IMR-90 (cell line): ENCODE measurements around the gene SPAG4. TPM values are rescaled to one million over a fixed set of nuclear protein-coding genes. Genes with fewer than 3 reads are reported as not detected.

Source experiments
- ATAC-seq: fragments of 200-7000 bp; cut with Tn5 transposase; 2 replicates; pipeline ENCODE4 v1.9.1; 2020; ENCODE audit warnings: low read depth, mild to moderate bottlenecking, moderate library complexity
- BruUV-seq: library from RNA; stranded (reverse); fragments of 400-500 nt; replicated peaks from 2 replicates; lab custom pipeline; 2021; lab: Mats Ljungman, UMichigan
- CTCF ChIA-PET: fragments of 300-600 bp; formaldehyde crosslinking; extraction: SDS; loops from one replicate; lab custom pipeline; 2021; ENCODE audit warnings: antibody characterized with exemption; lab: Yijun Ruan, JAX
- POLR2A ChIA-PET: fragments of 300-600 bp; sonication (Branson Sonifier 250); formaldehyde crosslinking; loops from one replicate; lab custom pipeline; 2022; ENCODE audit warnings: antibody characterized with exemption; ENCODE audit not compliant: unreplicated experiment; lab: Charles Lee
- DNase-seq: peaks from one replicate; pipeline ENCODE4 v3.0.0; 2013
- H2AFZ ChIP-seq: replicated peaks from 2 replicates; pipeline ENCODE3; 2013; ENCODE audit warnings: low read length, mild to moderate bottlenecking; ENCODE audit not compliant: poor library complexity
- H2AK5ac ChIP-seq: 2 replicates; pipeline ENCODE4 v1.6.1; 2013; ENCODE audit warnings: low read depth, low read length, inconsistent platforms
- H2AK9ac ChIP-seq: replicated peaks from 2 replicates; pipeline ENCODE3; 2013; ENCODE audit warnings: mild to moderate bottlenecking, low read depth, low read length, moderate library complexity; ENCODE audit not compliant: poor library complexity
- H2BK120ac ChIP-seq: 2 replicates; pipeline ENCODE4 v1.6.1; 2013; ENCODE audit warnings: low read depth, low read length, inconsistent platforms
- H2BK15ac ChIP-seq: 3 replicates; pipeline ENCODE4 v1.6.1; 2013; ENCODE audit warnings: low read depth, low read length, inconsistent platforms
- H2BK20ac ChIP-seq: 2 replicates; pipeline ENCODE4 v1.6.1; 2013; ENCODE audit warnings: low read depth, mild to moderate bottlenecking, inconsistent platforms, low read length, moderate library complexity
- H2BK5ac ChIP-seq: 2 replicates; pipeline ENCODE4 v1.6.1; 2013; ENCODE audit warnings: mild to moderate bottlenecking, low read depth, low read length, inconsistent platforms; ENCODE audit not compliant: poor library complexity, severe bottlenecking
- H3K14ac ChIP-seq: replicated peaks from 2 replicates; pipeline ENCODE4 v1.6.1; 2013; ENCODE audit warnings: low read depth, low read length, inconsistent platforms
- H3K18ac ChIP-seq: 2 replicates; pipeline ENCODE4 v1.6.1; 2013; ENCODE audit warnings: low read depth, low read length, control low read depth
- H3K23ac ChIP-seq: 2 replicates; pipeline ENCODE4 v1.6.1; 2013; ENCODE audit warnings: low read depth, low read length, inconsistent platforms
- H3K27ac ChIP-seq: 2 replicates; pipeline ENCODE4 v1.5.1; 2013; ENCODE audit warnings: mild to moderate bottlenecking, control low read depth, low read length; ENCODE audit not compliant: insufficient read depth
- H3K27me3 ChIP-seq: 2 replicates; pipeline ENCODE4 v1.6.1; 2013; ENCODE audit warnings: low read length; ENCODE audit not compliant: control insufficient read depth, insufficient read depth
- H3K36me3 ChIP-seq: 2 replicates; pipeline ENCODE4 v1.6.1; 2013; ENCODE audit warnings: low read length, mixed read lengths; ENCODE audit not compliant: control insufficient read depth, insufficient read depth
- H3K4ac ChIP-seq: 2 replicates; pipeline ENCODE4 v1.6.1; 2013; ENCODE audit warnings: low read depth, low read length, inconsistent platforms
- H3K4me1 ChIP-seq: 2 replicates; pipeline ENCODE4 v1.6.1; 2013; ENCODE audit warnings: low read length, mixed read lengths; ENCODE audit not compliant: control insufficient read depth, insufficient read depth
- H3K4me2 ChIP-seq: 2 replicates; pipeline ENCODE4 v1.6.1; 2013; ENCODE audit warnings: low read depth, mild to moderate bottlenecking, control low read depth, low read length, moderate library complexity
- H3K4me3 ChIP-seq: 2 replicates; pipeline ENCODE4 v1.5.1; 2013; ENCODE audit warnings: low read depth, mild to moderate bottlenecking, control low read depth, low read length, moderate library complexity; ENCODE audit not compliant: insufficient read depth
- H3K56ac ChIP-seq: 2 replicates; pipeline ENCODE4 v1.6.1; 2013; ENCODE audit warnings: low read length, inconsistent platforms; ENCODE audit not compliant: insufficient read depth; ENCODE audit errors: extremely low read depth
- H3K79me1 ChIP-seq, 2 experiments: 2 replicates each; pipeline ENCODE4 v1.6.1; 2013; ENCODE audit warnings: low read length in 2 of 2, inconsistent platforms in 1 of 2, low read depth in 1 of 2
- H3K9ac ChIP-seq: 2 replicates; pipeline ENCODE4 v1.6.1; 2013; ENCODE audit warnings: low read depth, low read length, control low read depth
- H3K9me1 ChIP-seq: 2 replicates; pipeline ENCODE4 v1.6.1; 2013; ENCODE audit warnings: low read length, inconsistent platforms; ENCODE audit not compliant: insufficient read depth
- H3K9me3 ChIP-seq: 2 replicates; pipeline ENCODE4 v1.6.1; 2013; ENCODE audit warnings: low read length; ENCODE audit not compliant: control insufficient read depth, insufficient read depth
- H4K20me1 ChIP-seq: 2 replicates; pipeline ENCODE4 v1.6.1; 2013; ENCODE audit warnings: low read length, inconsistent platforms; ENCODE audit not compliant: insufficient read depth
- H4K5ac ChIP-seq: 2 replicates; pipeline ENCODE4 v1.6.1; 2013; ENCODE audit warnings: mild to moderate bottlenecking, low read depth, low read length, control low read depth
- H4K8ac ChIP-seq, 2 experiments: 2 replicates each; pipeline ENCODE4 v1.6.1; 2013; ENCODE audit warnings: low read depth in 2 of 2, low read length in 2 of 2, control low read depth in 1 of 2, inconsistent platforms in 1 of 2
- H4K91ac ChIP-seq: 2 replicates; pipeline ENCODE4 v1.6.1; 2013; ENCODE audit warnings: low read depth, low read length, inconsistent platforms; ENCODE audit not compliant: insufficient read depth
- MXI1 ChIP-seq: IDR thresholded peaks from 2 replicates; pipeline ENCODE4 v1.6.1; 2012; ENCODE audit warnings: low read depth, mild to moderate bottlenecking, low read length, moderate library complexity, borderline replicate concordance
- NFE2L2 ChIP-seq: fragments of 150-350 bp; IDR thresholded peaks from 2 replicates; pipeline ENCODE4 v1.6.1; 2016; ENCODE audit warnings: low read depth, mild to moderate bottlenecking, low read length
- RCOR1 ChIP-seq: IDR thresholded peaks from 2 replicates; pipeline ENCODE4 v1.6.1; 2012; ENCODE audit warnings: mild to moderate bottlenecking, low read length, improper control_type of control experiment; ENCODE audit not compliant: insufficient replicate concordance
- WGBS, 2 experiments: methylation state at CpG; one replicate each; pipeline versions ENCODE4 v1.1.5 to v1.1.7; 2013; ENCODE audit warnings: missing lambda C conversion rate in 2 of 2; ENCODE audit not compliant: insufficient read length in 1 of 2; ENCODE audit errors: extremely low coverage in 2 of 2; 5-methylcytosine and 5-hydroxymethylcytosine counted together
- dilution Hi-C: fragments of 300-500 bp; cut with HindIII; formaldehyde crosslinking; loops from one replicate; pipeline ENCODE4 v1.14.3; 2018; ENCODE audit warnings: low sequenced_read_pairs; ENCODE audit not compliant: unreplicated experiment
- in situ Hi-C: fragments of 300-500 bp; cut with MboI; formaldehyde crosslinking; loops from 3 replicates; pipeline ENCODE4 v1.14.3; 2019; ENCODE audit warnings: low sequenced_read_pairs, inconsistent platforms, mixed read lengths
- intact Hi-C: fragments of 100-400 bp; cut with micrococcal nuclease; formaldehyde crosslinking; loops from 2 replicates; pipeline ENCODE4 v1.10.0; 2022
- polyA plus RNA-seq, 3 experiments: library from polyadenylated mRNA; depleted of rRNA; stranded (reverse); fragments of >200 nt; gene quantifications; 2 replicates each; pipeline ENCODE4 v1.2.3, GENCODE V29; 2012; ENCODE audit warnings: low replicate concordance in 1 of 3
- total RNA-seq: library from RNA; depleted of rRNA; stranded (reverse); fragments of >200 nt; gene quantifications from 2 replicates; pipeline ENCODE4 v1.2.3, GENCODE V29; 2012

SPAG4 gene
- total and polyA plus RNA-seq, 2 of the 4 experiments (the other 2 are of a cell fraction), result 1.8 to 5.5 TPM

DNA sequence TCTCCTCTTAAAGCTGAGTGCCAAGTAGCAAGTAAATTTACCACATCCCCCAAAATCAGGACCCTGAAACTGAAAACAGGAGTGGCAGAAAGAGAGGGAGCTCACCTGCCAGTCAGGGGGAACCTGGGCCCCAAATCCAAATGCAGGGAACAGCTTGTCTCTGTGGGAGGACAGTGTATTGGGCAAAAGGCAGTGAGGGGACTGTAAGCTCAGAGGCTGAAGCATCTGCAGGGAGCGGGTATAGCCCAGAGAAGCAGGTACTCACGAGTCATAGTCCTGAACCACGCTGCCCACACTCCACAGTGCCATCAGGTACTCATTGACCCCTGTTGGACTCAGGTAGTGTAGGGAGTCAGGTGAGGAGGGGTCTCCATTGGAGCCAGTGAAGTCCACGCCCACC lies 15.0 kb downstream of the SPAG4 start:
- dilution Hi-C loops, result no loop called here
- POLR2A ChIA-PET, result no interaction called here
- H3K4me3 ChIP-seq, result no peak overlapping the region

More for the DNA sequence above, 15.0 kb downstream of the SPAG4 start:
- no peak overlapping the region for H3K4ac ChIP-seq
- H3K27me3 ChIP-seq, result no peaks in the 10 kb centered on the region
- CTCF ChIA-PET, result no interaction called here
- H2BK15ac ChIP-seq, result no peak overlapping the region
- no CpG with 5 or more reads among the region's 4 CpGs for WGBS, 2 experiments
- no peak overlapping the region for H2AK5ac ChIP-seq
- H3K27ac ChIP-seq, result no peak overlapping the region
- no peak overlapping the region for H2BK5ac ChIP-seq
- H3K9ac ChIP-seq, result no peak overlapping the region
- H4K5ac ChIP-seq, result no peak overlapping the region
- H2BK20ac ChIP-seq, result no peak overlapping the region
- H3K56ac ChIP-seq, result no peak overlapping the region
- H3K4me2 ChIP-seq, result no peak overlapping the region
- DNase-seq (no peak), ATAC-seq (no peak)
- H3K4me1 ChIP-seq, result peaks cover 3% of the 10 kb centered on the region; the same call in 1 of the 2 replicates
- TF ChIP-seq MXI1 (no peak), RCOR1 (no peak), NFE2L2 (no peak)
- H2AK9ac ChIP-seq, result no peak overlapping the region
- BruUV-seq, result no TSS peak
- peaks cover 29% of the 10 kb centered on the region for H3K9me1 ChIP-seq
- no peaks in the 10 kb centered on the region for H3K9me3 ChIP-seq
- no peak overlapping the region for H3K14ac ChIP-seq
- no peak overlapping the region for H3K18ac ChIP-seq
- peaks cover 47% of the 10 kb centered on the region for H3K36me3 ChIP-seq
- in situ Hi-C loops, result no loop called here
- H3K79me1 ChIP-seq, result peaks cover 29 to 63% of the 10 kb centered on the region in 2 experiments
- H4K91ac ChIP-seq, result no peak overlapping the region
- no peak overlapping the region for H4K8ac ChIP-seq
- H2AFZ ChIP-seq, result no peak overlapping the region
- H3K23ac ChIP-seq, result no peak overlapping the region
- H2BK120ac ChIP-seq, result no peak overlapping the region
- intact Hi-C loops, result no loop called here
- H4K20me1 ChIP-seq, result peaks cover 44% of the 10 kb centered on the region
